ENCODE data around the gene DGUOK. TPM values are rescaled to one million over a fixed set of nuclear protein-coding genes. Genes with fewer than 3 reads are reported as not detected.
A peak's percentile ranks its signal among the peaks of the same experiment; 100 is the strongest.

The DGUOK gene
- total and polyA plus RNA-seq, 8 donors = 1.7 to 91.3 (median 33.8) TPM; not detected in 1

DNA sequence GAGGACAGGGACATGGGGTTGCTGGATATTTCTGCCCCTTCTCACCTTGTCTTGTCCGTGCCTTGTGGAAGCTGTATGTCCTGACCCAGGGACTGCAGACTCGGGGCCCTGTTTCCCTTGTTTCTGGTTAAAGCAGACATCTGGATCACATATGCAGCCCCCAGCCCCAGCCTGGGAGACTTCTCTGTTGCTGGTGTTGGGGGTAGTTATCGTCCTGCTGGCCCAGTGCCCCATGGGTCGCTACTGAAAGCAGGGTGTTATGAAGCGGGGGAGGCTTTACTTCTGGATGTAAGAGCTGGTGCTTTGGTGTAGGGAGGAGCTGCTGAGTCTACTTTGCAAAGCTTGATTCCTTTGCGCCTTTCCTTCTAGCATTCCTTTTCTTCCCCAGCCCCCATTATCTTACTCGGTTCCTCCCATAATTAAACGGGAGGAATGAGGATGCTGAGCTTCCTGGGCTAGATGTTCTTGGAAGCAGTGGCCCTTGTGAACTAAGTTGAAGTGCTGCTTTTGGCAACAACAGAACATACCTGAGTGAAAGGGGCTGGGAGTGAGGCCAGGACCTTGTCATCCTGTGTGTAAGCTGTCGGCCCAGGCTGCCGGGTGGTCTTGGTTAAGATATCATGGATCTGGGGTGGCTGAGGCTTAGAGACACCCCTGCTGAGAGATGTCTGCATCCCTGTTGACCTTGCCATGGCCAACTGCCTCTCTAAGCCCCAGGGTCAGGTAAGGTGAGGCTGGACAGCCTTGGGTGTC lies 61.4 kb downstream of the DGUOK start:
- H3K9me3 ChIP-seq = no peaks in the 10 kb centered on the region
- intact Hi-C loops (cut with DNase I; ENCODE audit: low total_unique reads) = no loop called here
- H3K27me3 ChIP-seq = no peaks in the 10 kb centered on the region
- peak overlapping the region; percentile 8 to 65 (median 50) for H3K4me3 ChIP-seq
- no peak for DNase-seq
- H3K4me1 ChIP-seq = peaks cover 37 to 70% (median 54%) of the 10 kb centered on the region in 4 donors
- peak overlapping the region in 2 of 5 donors; percentile 0 to 93 for H3K27ac ChIP-seq
- peaks cover 0 to 17% (median 2%) of the 10 kb centered on the region in 4 donors for H3K36me3 ChIP-seq
- 27 to 58% (median 38%) methylated on average over 10 of the region's 10 CpGs for WGBS, 5 donors
- TF ChIP-seq POLR2A (IDR thresholded peaks at IDR 0.05) (no peak), EP300 (IDR thresholded peaks at IDR 0.05) (no peak), POLR2AphosphoS5 (IDR thresholded peaks at IDR 0.05) (no peak)
- TF ChIP-seq, protein P1, sequence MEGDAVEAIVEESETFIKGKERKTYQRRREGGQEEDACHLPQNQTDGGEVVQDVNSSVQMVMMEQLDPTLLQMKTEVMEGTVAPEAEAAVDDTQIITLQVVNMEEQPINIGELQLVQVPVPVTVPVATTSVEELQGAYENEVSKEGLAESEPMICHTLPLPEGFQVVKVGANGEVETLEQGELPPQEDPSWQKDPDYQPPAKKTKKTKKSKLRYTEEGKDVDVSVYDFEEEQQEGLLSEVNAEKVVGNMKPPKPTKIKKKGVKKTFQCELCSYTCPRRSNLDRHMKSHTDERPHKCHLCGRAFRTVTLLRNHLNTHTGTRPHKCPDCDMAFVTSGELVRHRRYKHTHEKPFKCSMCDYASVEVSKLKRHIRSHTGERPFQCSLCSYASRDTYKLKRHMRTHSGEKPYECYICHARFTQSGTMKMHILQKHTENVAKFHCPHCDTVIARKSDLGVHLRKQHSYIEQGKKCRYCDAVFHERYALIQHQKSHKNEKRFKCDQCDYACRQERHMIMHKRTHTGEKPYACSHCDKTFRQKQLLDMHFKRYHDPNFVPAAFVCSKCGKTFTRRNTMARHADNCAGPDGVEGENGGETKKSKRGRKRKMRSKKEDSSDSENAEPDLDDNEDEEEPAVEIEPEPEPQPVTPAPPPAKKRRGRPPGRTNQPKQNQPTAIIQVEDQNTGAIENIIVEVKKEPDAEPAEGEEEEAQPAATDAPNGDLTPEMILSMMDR (IDR thresholded peaks at IDR 0.05) = no peak

DNA sequence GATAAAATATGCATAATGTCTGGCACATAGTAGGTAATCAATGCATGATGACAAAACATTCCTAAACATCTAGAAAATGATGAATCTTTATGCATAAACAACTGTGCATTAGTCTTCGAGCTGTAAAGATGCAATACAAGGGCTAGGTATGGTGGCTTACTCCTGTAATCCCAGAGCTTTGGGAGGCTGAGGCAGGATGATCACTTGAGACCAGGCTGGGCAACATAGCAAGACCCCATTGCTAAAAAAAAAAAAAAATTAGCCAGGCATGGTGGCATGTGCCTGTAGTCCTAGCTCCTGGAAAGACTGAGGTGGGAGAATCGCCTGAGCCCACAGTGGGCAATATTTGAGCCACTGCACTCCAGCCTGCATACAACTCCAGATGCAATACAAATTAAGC lies 63.3 kb downstream of the DGUOK start:
- no peaks in the 10 kb centered on the region for H3K27me3 ChIP-seq
- no peak for DNase-seq
- 94 to 100% (median 98%) methylated on average over 2 of the region's 2 CpGs for WGBS, 5 donors
- no peaks in the 10 kb centered on the region for H3K9me3 ChIP-seq
- TF ChIP-seq, protein P1 (IDR thresholded peaks at IDR 0.05) = no peak
- no peak for TF ChIP-seq EP300 (IDR thresholded peaks at IDR 0.05)
- TF ChIP-seq POLR2A (IDR thresholded peaks at IDR 0.05) = no peak
- TF ChIP-seq POLR2AphosphoS5 (IDR thresholded peaks at IDR 0.05) = no peak
- H3K27ac ChIP-seq = no peak overlapping the region
- H3K36me3 ChIP-seq = peaks cover 0 to 17% (median 2%) of the 10 kb centered on the region in 4 donors
- H3K4me1 ChIP-seq = peaks cover 28 to 67% (median 40%) of the 10 kb centered on the region in 4 donors
- intact Hi-C loops (cut with DNase I; ENCODE audit: low total_unique reads) = no loop called here
- no peak overlapping the region for H3K4me3 ChIP-seq

DNA sequence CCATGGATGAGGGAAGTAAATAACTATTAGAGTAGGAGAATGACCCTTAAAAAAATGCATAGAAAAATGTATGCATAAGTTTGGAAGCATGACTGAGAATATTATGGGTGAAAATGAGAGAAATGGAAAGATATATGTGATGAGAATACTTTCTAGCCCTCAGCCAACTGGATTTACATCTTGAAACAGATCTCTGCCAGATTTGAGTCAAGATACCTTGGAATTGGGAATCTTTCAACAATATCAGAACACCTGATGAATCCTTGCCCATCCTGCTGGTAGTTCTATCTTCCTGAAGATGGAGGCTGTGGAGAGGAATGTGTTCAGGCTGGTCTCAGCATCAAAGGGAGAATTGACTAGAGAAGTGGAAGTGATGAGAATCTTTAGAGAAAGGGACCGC lies 63.9 kb downstream of the DGUOK start:
- no peaks in the 10 kb centered on the region for H3K27me3 ChIP-seq
- peaks cover 0 to 17% (median 2%) of the 10 kb centered on the region in 4 donors for H3K36me3 ChIP-seq
- H3K4me3 ChIP-seq = no peak overlapping the region
- intact Hi-C loops (cut with DNase I; ENCODE audit: low total_unique reads) = no loop called here
- H3K27ac ChIP-seq = no peak overlapping the region
- H3K4me1 ChIP-seq = peaks cover 28 to 69% (median 39%) of the 10 kb centered on the region in 4 donors
- H3K9me3 ChIP-seq = no peaks in the 10 kb centered on the region
- TF ChIP-seq POLR2A (IDR thresholded peaks at IDR 0.05) = no peak
- TF ChIP-seq EP300 (IDR thresholded peaks at IDR 0.05) = no peak
- TF ChIP-seq, protein P1 (IDR thresholded peaks at IDR 0.05) = no peak
- TF ChIP-seq POLR2AphosphoS5 (IDR thresholded peaks at IDR 0.05) = no peak
- DNase-seq = no peak
- WGBS, 5 donors = 94 to 98% (median 95%) methylated on average over 1 of the region's 1 CpG

DNA sequence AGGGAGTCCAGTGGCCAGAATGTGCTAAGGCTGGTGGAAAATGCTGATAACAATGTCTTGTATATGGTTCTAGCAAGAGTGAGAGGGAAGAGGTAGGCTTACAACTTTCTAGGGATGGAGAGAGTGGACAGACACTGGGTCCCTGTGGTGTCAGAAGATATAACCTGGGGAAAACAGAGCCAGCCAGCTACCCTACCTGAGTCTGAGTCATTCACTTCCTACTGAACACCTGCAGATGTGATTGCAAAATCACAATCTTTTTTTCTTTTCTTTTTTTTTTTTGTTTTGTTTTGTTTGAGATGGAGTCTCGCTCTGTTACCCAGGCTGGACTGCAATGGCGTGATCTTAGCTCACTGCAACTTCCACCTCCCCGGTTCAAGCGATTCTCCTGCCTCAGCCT lies 65.4 kb downstream of the DGUOK start:
- Histone ChIP-seq H3K36me3 (peaks cover 0 to 27% (median 2%) of the 10 kb centered on the region in 4 donors), H3K9me3 (no peaks in the 10 kb centered on the region), H3K27me3 (no peaks in the 10 kb centered on the region), H3K4me1 (peaks cover 17 to 60% (median 24%) of the 10 kb centered on the region in 4 donors), H3K27ac (no peak overlapping the region), H3K4me3 (no peak overlapping the region)
- intact Hi-C loops (cut with DNase I; ENCODE audit: low total_unique reads) = no loop called here
- TF ChIP-seq POLR2AphosphoS5 (IDR thresholded peaks at IDR 0.05) (no peak), POLR2A (IDR thresholded peaks at IDR 0.05) (no peak), EP300 (IDR thresholded peaks at IDR 0.05) (no peak)
- TF ChIP-seq, protein P1 (IDR thresholded peaks at IDR 0.05) = no peak
- DNase-seq = no peak
- WGBS, 5 donors = 94 to 98% (median 95%) methylated on average over 4 of the region's 4 CpGs
